K562 (cell line): ENCODE results near the gene FMNL1. TPM values are rescaled to one million over a fixed set of nuclear protein-coding genes. Genes with fewer than 3 reads are reported as not detected.

Source experiments
- CBFA2T3 ChIP-seq: fragments of 450-650 bp; IDR thresholded peaks from 2 replicates; pipeline ENCODE4 v1.6.1; 2017
- NFRKB ChIP-seq: fragments of 450-650 bp; IDR thresholded peaks from 2 replicates; pipeline ENCODE4 v1.6.1; 2016; ENCODE audit warnings: low read depth
- NFXL1 ChIP-seq: fragments of 450-650 bp; formaldehyde crosslinking; IDR thresholded peaks from 2 replicates; pipeline ENCODE4 v1.4.0; 2021; ENCODE audit warnings: mild to moderate bottlenecking
- RBM14 ChIP-seq: fragments of 200-400 bp; formaldehyde crosslinking; IDR thresholded peaks from 2 replicates; pipeline ENCODE4 v1.6.1; 2018; ENCODE audit warnings: low read depth, mild to moderate bottlenecking, low read length, moderate library complexity, borderline replicate concordance; ENCODE audit not compliant: insufficient read depth
- SOX6 ChIP-seq: fragments of 450-650 bp; IDR thresholded peaks from 2 replicates; pipeline ENCODE4 v1.6.1; 2014; ENCODE audit warnings: mild to moderate bottlenecking
- ZC3H8 ChIP-seq: fragments of 450-650 bp; IDR thresholded peaks from 2 replicates; pipeline ENCODE4 v1.6.1; 2017
- ZFPM2 ChIP-seq: fragments of 250-450 bp; sonication (Bioruptor Pico); IDR thresholded peaks from 2 replicates; pipeline ENCODE4 v1.5.1; 2022; ENCODE audit warnings: mild to moderate bottlenecking
- ZNF24 ChIP-seq: fragments of 450-650 bp; IDR thresholded peaks from 2 replicates; pipeline ENCODE4 v1.6.1; 2016
- polyA plus RNA-seq, 8 experiments: library from polyadenylated mRNA; depleted of rRNA in 4 of 8; stranded (reverse) in 5 of 8; unstranded in 3 of 8; fragments of >200 nt; fragmentation: Nextera tagmentation in 2 of 8; fragmentation: Illumina TruSeq in 1 of 8; extraction: Ambion mirVana in 2 of 8; extraction: Trizol in 1 of 8; gene quantifications; 2 replicates each; pipeline versions ENCODE4 v1.2.1 to v1.2.3, GENCODE V29; 2011 to 2014; ENCODE audit warnings: inconsistent platforms in 1 of 8, missing spikeins in 1 of 8
- total RNA-seq, 7 experiments: library from RNA; depleted of rRNA in 6 of 7; stranded (reverse); fragments of >200 nt in 6 of 7; fragmentation: Illumina TruSeq in 2 of 7; extraction: Trizol in 2 of 7; gene quantifications; 2 replicates each; pipeline versions ENCODE4 v1.2.1 to v1.2.3, GENCODE V29; 2011 to 2021; ENCODE audit warnings: low replicate concordance in 1 of 7
- TF ChIP-seq, protein P1 (sequence below): fragments of 200-800 bp; sonication (Bioruptor generic); IDR thresholded peaks from 2 replicates; pipeline ENCODE4 v1.6.1; 2016; ENCODE audit warnings: missing genetic modification characterization, missing compliant biosample characterization
- TF ChIP-seq, protein P2 (sequence below): IDR thresholded peaks from 3 replicates; pipeline ENCODE4 v1.6.1; 2011; ENCODE audit warnings: borderline replicate concordance, mild to moderate bottlenecking, moderate library complexity; ENCODE audit not compliant: insufficient read length; ENCODE audit errors: extremely low read depth

Gene FMNL1
- total and polyA plus RNA-seq, 9 of the 15 experiments (the other 6 are each of a cell fraction or from before 2014, with no cell fraction given): 0.70 to 36.6 (median 7.7) TPM

DNA sequence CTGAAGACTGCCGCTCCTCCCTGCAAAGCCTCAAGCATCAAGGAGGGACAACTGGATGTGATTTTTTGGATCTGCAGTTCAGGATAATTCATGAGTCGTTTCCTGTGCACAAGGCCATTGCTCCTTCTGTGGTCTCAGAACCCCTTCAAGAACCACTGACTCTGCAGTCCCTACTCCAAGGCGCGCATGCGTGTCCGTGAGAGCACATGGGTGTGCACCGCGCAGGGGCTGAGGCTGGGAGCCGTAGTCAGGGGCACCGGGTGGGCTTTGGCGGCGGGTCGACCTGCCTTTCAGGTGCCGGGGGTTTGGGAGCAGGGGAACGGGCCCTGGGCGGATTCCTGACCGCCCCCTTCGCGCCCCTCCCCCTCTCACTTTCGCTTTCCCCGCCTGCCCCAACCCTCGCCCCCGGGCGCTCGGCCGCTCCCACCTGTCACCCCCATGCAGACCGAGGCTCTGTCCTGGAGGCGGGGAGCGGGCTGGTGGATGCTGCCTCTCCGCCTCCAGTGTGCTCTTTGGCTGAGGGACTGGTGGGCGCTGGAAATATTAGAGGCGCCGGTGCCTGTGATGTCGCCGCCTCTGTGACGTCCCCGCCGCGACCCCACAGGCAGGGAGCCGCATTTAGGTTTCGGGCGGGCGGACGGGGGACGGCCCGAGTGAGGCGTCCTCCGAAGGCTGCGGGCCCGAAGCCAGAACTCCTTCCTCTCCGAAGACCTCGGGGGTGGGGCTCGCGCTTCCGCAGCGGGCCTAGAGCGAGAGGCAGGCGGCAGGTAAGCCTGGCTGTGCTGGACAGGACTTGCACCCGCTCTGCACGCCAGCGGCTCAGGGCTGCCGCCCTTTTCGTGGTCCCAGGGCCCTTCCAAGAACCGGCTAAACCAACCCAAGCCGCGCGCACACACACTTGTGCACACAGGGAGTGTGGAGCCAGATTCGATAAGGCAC, 40.2 kb downstream of the FMNL1 start, which contains the start of gene SPATA32 (continued):
- TF ChIP-seq, protein P1, sequence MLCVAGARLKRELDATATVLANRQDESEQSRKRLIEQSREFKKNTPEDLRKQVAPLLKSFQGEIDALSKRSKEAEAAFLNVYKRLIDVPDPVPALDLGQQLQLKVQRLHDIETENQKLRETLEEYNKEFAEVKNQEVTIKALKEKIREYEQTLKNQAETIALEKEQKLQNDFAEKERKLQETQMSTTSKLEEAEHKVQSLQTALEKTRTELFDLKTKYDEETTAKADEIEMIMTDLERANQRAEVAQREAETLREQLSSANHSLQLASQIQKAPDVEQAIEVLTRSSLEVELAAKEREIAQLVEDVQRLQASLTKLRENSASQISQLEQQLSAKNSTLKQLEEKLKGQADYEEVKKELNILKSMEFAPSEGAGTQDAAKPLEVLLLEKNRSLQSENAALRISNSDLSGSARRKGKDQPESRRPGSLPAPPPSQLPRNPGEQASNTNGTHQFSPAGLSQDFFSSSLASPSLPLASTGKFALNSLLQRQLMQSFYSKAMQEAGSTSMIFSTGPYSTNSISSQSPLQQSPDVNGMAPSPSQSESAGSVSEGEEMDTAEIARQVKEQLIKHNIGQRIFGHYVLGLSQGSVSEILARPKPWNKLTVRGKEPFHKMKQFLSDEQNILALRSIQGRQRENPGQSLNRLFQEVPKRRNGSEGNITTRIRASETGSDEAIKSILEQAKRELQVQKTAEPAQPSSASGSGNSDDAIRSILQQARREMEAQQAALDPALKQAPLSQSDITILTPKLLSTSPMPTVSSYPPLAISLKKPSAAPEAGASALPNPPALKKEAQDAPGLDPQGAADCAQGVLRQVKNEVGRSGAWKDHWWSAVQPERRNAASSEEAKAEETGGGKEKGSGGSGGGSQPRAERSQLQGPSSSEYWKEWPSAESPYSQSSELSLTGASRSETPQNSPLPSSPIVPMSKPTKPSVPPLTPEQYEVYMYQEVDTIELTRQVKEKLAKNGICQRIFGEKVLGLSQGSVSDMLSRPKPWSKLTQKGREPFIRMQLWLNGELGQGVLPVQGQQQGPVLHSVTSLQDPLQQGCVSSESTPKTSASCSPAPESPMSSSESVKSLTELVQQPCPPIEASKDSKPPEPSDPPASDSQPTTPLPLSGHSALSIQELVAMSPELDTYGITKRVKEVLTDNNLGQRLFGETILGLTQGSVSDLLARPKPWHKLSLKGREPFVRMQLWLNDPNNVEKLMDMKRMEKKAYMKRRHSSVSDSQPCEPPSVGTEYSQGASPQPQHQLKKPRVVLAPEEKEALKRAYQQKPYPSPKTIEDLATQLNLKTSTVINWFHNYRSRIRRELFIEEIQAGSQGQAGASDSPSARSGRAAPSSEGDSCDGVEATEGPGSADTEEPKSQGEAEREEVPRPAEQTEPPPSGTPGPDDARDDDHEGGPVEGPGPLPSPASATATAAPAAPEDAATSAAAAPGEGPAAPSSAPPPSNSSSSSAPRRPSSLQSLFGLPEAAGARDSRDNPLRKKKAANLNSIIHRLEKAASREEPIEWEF (CRISPR knock-in tag): no peak
- TF ChIP-seq RBM14 (0 out of 2 replicates have a peak, but pooled peaks have one; percentile 26), SOX6 (no peak), ZC3H8 (no peak), NFRKB (no peak), ZNF24 (no peak), NFXL1 (CRISPR knock-in tag) (no peak), ZFPM2 (CRISPR knock-in tag) (no peak), CBFA2T3 (0 out of 2 replicates have a peak, but pooled peaks have one; percentile 5)
- TF ChIP-seq, protein P2, sequence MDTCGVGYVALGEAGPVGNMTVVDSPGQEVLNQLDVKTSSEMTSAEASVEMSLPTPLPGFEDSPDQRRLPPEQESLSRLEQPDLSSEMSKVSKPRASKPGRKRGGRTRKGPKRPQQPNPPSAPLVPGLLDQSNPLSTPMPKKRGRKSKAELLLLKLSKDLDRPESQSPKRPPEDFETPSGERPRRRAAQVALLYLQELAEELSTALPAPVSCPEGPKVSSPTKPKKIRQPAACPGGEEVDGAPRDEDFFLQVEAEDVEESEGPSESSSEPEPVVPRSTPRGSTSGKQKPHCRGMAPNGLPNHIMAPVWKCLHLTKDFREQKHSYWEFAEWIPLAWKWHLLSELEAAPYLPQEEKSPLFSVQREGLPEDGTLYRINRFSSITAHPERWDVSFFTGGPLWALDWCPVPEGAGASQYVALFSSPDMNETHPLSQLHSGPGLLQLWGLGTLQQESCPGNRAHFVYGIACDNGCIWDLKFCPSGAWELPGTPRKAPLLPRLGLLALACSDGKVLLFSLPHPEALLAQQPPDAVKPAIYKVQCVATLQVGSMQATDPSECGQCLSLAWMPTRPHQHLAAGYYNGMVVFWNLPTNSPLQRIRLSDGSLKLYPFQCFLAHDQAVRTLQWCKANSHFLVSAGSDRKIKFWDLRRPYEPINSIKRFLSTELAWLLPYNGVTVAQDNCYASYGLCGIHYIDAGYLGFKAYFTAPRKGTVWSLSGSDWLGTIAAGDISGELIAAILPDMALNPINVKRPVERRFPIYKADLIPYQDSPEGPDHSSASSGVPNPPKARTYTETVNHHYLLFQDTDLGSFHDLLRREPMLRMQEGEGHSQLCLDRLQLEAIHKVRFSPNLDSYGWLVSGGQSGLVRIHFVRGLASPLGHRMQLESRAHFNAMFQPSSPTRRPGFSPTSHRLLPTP: no peak
